ENCODE data around the gene EIPR1. TPM values are rescaled to one million over a fixed set of nuclear protein-coding genes. Genes with fewer than 3 reads are reported as not detected.
"Not testable (repeated sequence)": the region's sequence is repeated elsewhere in the genome, so short reads cannot be mapped to it uniquely, and the experiment has no call there.

Gene EIPR1
- total RNA-seq, 2 donors from 2014 or later, result 13.5 TPM

GRCh38 chr2:3285901-3286645 lies 91.5 kb downstream of the EIPR1 start:
- intact Hi-C loops (cut with DNase I), result no loop called here
- H3K27ac ChIP-seq, result no peak overlapping the region
- DNase-seq (peak in 1 of 4 donors; percentile 4), ATAC-seq (no peak)
- 79 to 88% methylated on average over 15 to 17 of the region's 21 CpGs for WGBS, 2 donors
- no peaks in the 10 kb centered on the region for H3K27me3 ChIP-seq
- H3K4me3 ChIP-seq, result no peak overlapping the region
- no peaks in the 10 kb centered on the region for H3K36me3 ChIP-seq (replicated peaks in 1 of 2; ENCODE audit: insufficient read depth in 1 of 2, low read depth in 2 of 2)
- TF ChIP-seq POLR2A (IDR thresholded peaks at IDR 0.05) (no peak), CTCF (IDR thresholded peaks at IDR 0.05) (no peak)
- H3K4me1 ChIP-seq, result no peaks in the 10 kb centered on the region
- H3K9me3 ChIP-seq, result no peaks in the 10 kb centered on the region

- Histone ChIP-seq H3K27ac (no peak overlapping the region), H3K4me1 (no peaks in the 10 kb centered on the region), H3K36me3 (replicated peaks in 1 of 2; ENCODE audit: insufficient read depth in 1 of 2, low read depth in 2 of 2) (no peaks in the 10 kb centered on the region), H3K27me3 (no peaks in the 10 kb centered on the region), H3K4me3 (no peak overlapping the region), H3K9me3 (no peaks in the 10 kb centered on the region)
- TF ChIP-seq CTCF (IDR thresholded peaks at IDR 0.05) (no peak), POLR2A (IDR thresholded peaks at IDR 0.05) (no peak)
- intact Hi-C loops (cut with DNase I), result no loop called here
- WGBS, 2 donors, result 87% methylated on average over 18 to 22 of the region's 24 CpGs
- ATAC-seq (no peak), DNase-seq (peak in 1 of 4 donors; percentile 9)
Measured at GRCh38 chr2:3284657-3285630, 92.7 kb downstream of the EIPR1 start.

- H3K9me3 ChIP-seq; H3K27me3 ChIP-seq; intact Hi-C loops (cut with DNase I); H3K4me1 ChIP-seq; ATAC-seq; H3K36me3 ChIP-seq (replicated peaks in 1 of 2; ENCODE audit: insufficient read depth in 1 of 2, low read depth in 2 of 2); H3K4me3 ChIP-seq; H3K27ac ChIP-seq: not testable (repeated sequence)
- DNase-seq, result peak in 1 of 4 donors; percentile 2
- WGBS, 2 donors, result 96 to 98% methylated on average over 17 to 23 of the region's 38 CpGs
Measured at GRCh38 chr2:3283876-3284656, 93.6 kb downstream of the EIPR1 start.

GRCh38 chr2:3283206-3283605 lies 94.4 kb downstream of the EIPR1 start:
- H3K4me3 ChIP-seq, result no peak overlapping the region
- intact Hi-C loops (cut with DNase I), result no loop called here
- DNase-seq, result peak in 1 of 4 donors; percentile 7
- no peak for TF ChIP-seq CTCF (IDR thresholded peaks at IDR 0.05)
- no peak for TF ChIP-seq POLR2A (IDR thresholded peaks at IDR 0.05)
- no peak for ATAC-seq
- no peaks in the 10 kb centered on the region for H3K27me3 ChIP-seq
- WGBS, 2 donors, result 95 to 98% methylated on average over 13 to 14 of the region's 14 CpGs
- no peaks in the 10 kb centered on the region for H3K9me3 ChIP-seq
- no peaks in the 10 kb centered on the region for H3K36me3 ChIP-seq (replicated peaks in 1 of 2; ENCODE audit: insufficient read depth in 1 of 2, low read depth in 2 of 2)
- H3K4me1 ChIP-seq, result no peaks in the 10 kb centered on the region
- no peak overlapping the region for H3K27ac ChIP-seq
